Suprapubic skin (tissue), 4 donors: ENCODE data around the gene S100A5. TPM values are rescaled to one million over a fixed set of nuclear protein-coding genes. Genes with fewer than 3 reads are reported as not detected.
A peak's percentile ranks its signal among the peaks of the same experiment; 100 is the strongest.

Source experiments
- DNase-seq, 2 donors: peaks; one replicate each; pipeline ENCODE4 v3.0.0-alpha.2; 2019; ENCODE audit warnings: low spot score in 2 of 2
- H3K27ac ChIP-seq: fragments of 200-600 bp; sonication (generic); one replicate; pipeline ENCODE4 v1.5.1; 2019
- H3K27me3 ChIP-seq: fragments of 200-600 bp; sonication (generic); one replicate; pipeline ENCODE4 v1.5.1; 2019
- H3K36me3 ChIP-seq: fragments of 200-600 bp; sonication (generic); one replicate; pipeline ENCODE4 v1.5.1; 2019
- H3K4me1 ChIP-seq: fragments of 200-600 bp; sonication (generic); one replicate; pipeline ENCODE4 v1.5.1; 2019
- H3K4me3 ChIP-seq: fragments of 200-600 bp; sonication (generic); one replicate; pipeline ENCODE4 v1.5.1; 2019; ENCODE audit warnings: mild to moderate bottlenecking
- H3K9me3 ChIP-seq: fragments of 200-600 bp; sonication (generic); one replicate; pipeline ENCODE4 v1.5.1; 2019
- CTCF ChIP-seq, 2 donors: fragments of 200-600 bp in 1 of 2; fragments of 450-650 bp in 1 of 2; sonication (generic) in 1 of 2; IDR thresholded peaks; one replicate each; pipeline ENCODE4 v1.5.1; 2016 to 2019; ENCODE audit warnings: antibody characterized with exemption in 2 of 2, mild to moderate bottlenecking in 1 of 2, moderate library complexity in 1 of 2
- EP300 ChIP-seq: sonication (generic); formaldehyde crosslinking; IDR thresholded peaks from one replicate; pipeline ENCODE4 v1.6.1; 2017; ENCODE audit warnings: antibody characterized with exemption
- POLR2A ChIP-seq, 2 donors: fragments of 450-650 bp; IDR thresholded peaks; one replicate each; pipeline ENCODE4 v1.6.1; 2017; ENCODE audit warnings: antibody characterized with exemption in 2 of 2, mild to moderate bottlenecking in 2 of 2, moderate library complexity in 2 of 2
- POLR2AphosphoS5 ChIP-seq, 3 donors: sonication (generic); formaldehyde crosslinking; IDR thresholded peaks; one replicate each; pipeline ENCODE4 v1.6.1; 2017; ENCODE audit warnings: antibody characterized with exemption in 3 of 3
- WGBS: methylation state at CpG from one replicate; pipeline ENCODE4 v1.1.5; 2018; 5-methylcytosine and 5-hydroxymethylcytosine counted together
- total RNA-seq, 4 donors: library from RNA; depleted of rRNA; stranded (reverse); fragments of >200 nt; gene quantifications; one replicate each; pipeline ENCODE4 v1.1.0, GENCODE V29; 2016

Gene S100A5
- total RNA-seq, 4 donors from 2014 or later = not detected

- peaks cover 96% of the 10 kb centered on the region for H3K4me1 ChIP-seq
- WGBS = 45% methylated on average over 13 of the region's 14 CpGs
- DNase-seq = peak in 1 of 2 donors; percentile 92
- no peaks in the 10 kb centered on the region for H3K36me3 ChIP-seq
- peak within 1 kb of the TSS; percentile 91 for H3K27ac ChIP-seq
- no peaks in the 10 kb centered on the region for H3K9me3 ChIP-seq
- no peaks in the 10 kb centered on the region for H3K27me3 ChIP-seq
- no peak within 1 kb of the TSS for H3K4me3 ChIP-seq
- TF ChIP-seq POLR2AphosphoS5 (IDR thresholded peaks at IDR 0.05) (peak in 1 of 3 donors; percentile 76), EP300 (no peak), CTCF (IDR thresholded peaks at IDR 0.05) (no peak), POLR2A (IDR thresholded peaks at IDR 0.05) (no peak)
These were observed 8.3 kb upstream of the S100A5 start, which contains the start of gene S100A3 for GRCh38 chr1:153548722-153549688. Gene S100A3 (minus strand): TSS chr1:153549258. CDS start chr1:153548485, 773 bp downstream.

- no peak for TF ChIP-seq POLR2AphosphoS5 (IDR thresholded peaks at IDR 0.05)
- TF ChIP-seq CTCF (IDR thresholded peaks at IDR 0.05) = no peak
- TF ChIP-seq EP300 = no peak
- no peak for TF ChIP-seq POLR2A (IDR thresholded peaks at IDR 0.05)
- Histone ChIP-seq H3K4me3 (no peak overlapping the region), H3K27me3 (no peaks in the 10 kb centered on the region), H3K36me3 (no peaks in the 10 kb centered on the region), H3K27ac (peak overlapping the region; percentile 91), H3K4me1 (peaks cover 96% of the 10 kb centered on the region), H3K9me3 (no peaks in the 10 kb centered on the region)
- no peak for DNase-seq
- 65% methylated on average over 17 of the region's 19 CpGs for WGBS
These were observed 7.1 kb upstream of the S100A5 start for GRCh38 chr1:153547560-153548551.

GRCh38 chr1:153546796-153547559 lies 6.2 kb upstream of the S100A5 start:
- H3K4me3 ChIP-seq = peak overlapping the region; percentile 58
- H3K9me3 ChIP-seq = no peaks in the 10 kb centered on the region
- peaks cover 98% of the 10 kb centered on the region for H3K4me1 ChIP-seq
- H3K27me3 ChIP-seq = no peaks in the 10 kb centered on the region
- DNase-seq = no peak
- 35% methylated on average over 14 of the region's 14 CpGs for WGBS
- peak overlapping the region; percentile 91 for H3K27ac ChIP-seq
- no peaks in the 10 kb centered on the region for H3K36me3 ChIP-seq
- TF ChIP-seq EP300 (no peak), POLR2AphosphoS5 (IDR thresholded peaks at IDR 0.05) (no peak)

GRCh38 chr1:153546371-153546770 lies 5.6 kb upstream of the S100A5 start:
- H3K36me3 ChIP-seq = no peaks in the 10 kb centered on the region
- H3K27ac ChIP-seq = peak overlapping the region; percentile 91
- TF ChIP-seq EP300 (no peak), POLR2AphosphoS5 (IDR thresholded peaks at IDR 0.05) (no peak), CTCF (IDR thresholded peaks at IDR 0.05) (no peak), POLR2A (IDR thresholded peaks at IDR 0.05) (no peak)
- no peak for DNase-seq
- H3K4me3 ChIP-seq = peak overlapping the region; percentile 58
- 61% methylated on average over 8 of the region's 8 CpGs for WGBS
- no peaks in the 10 kb centered on the region for H3K27me3 ChIP-seq
- no peaks in the 10 kb centered on the region for H3K9me3 ChIP-seq
- H3K4me1 ChIP-seq = peaks cover 98% of the 10 kb centered on the region
